ENCODE measurements around the gene BMP8A. TPM values are rescaled to one million over a fixed set of nuclear protein-coding genes. Genes with fewer than 3 reads are reported as not detected.
A peak's percentile ranks its signal among the peaks of the same experiment; 100 is the strongest.

Gene BMP8A
- total and polyA plus RNA-seq, 8 donors: not detected

GRCh38 chr1:39544327-39544726 is 52.9 kb downstream of the BMP8A start:
- no peaks in the 10 kb centered on the region for H3K9me3 ChIP-seq
- WGBS, 5 donors: 30 to 72% (median 51%) methylated on average over 4 of the region's 4 CpGs
- no peak for TF ChIP-seq POLR2A (IDR thresholded peaks at IDR 0.05)
- TF ChIP-seq EP300 (IDR thresholded peaks at IDR 0.05): no peak
- peak in 1 of 3 donors; percentile 55 for TF ChIP-seq POLR2AphosphoS5 (IDR thresholded peaks at IDR 0.05)
- no peak for TF ChIP-seq CTCF (IDR thresholded peaks at IDR 0.05)
- intact Hi-C loops (cut with DNase I; ENCODE audit: low total_unique reads): no loop called here
- H3K27ac ChIP-seq: no peak overlapping the region
- peaks cover 22 to 78% (median 68%) of the 10 kb centered on the region in 4 donors for H3K36me3 ChIP-seq
- DNase-seq: no peak
- no peak overlapping the region for H3K4me3 ChIP-seq
- peaks cover 0 to 12% (median 2%) of the 10 kb centered on the region in 4 donors for H3K4me1 ChIP-seq
- no peaks in the 10 kb centered on the region for H3K27me3 ChIP-seq

GRCh38 chr1:39545531-39545930 is 54.1 kb downstream of the BMP8A start:
- Histone ChIP-seq H3K27me3 (no peaks in the 10 kb centered on the region), H3K27ac (no peak overlapping the region), H3K4me1 (peaks cover 0 to 8% (median 0%) of the 10 kb centered on the region in 4 donors), H3K9me3 (no peaks in the 10 kb centered on the region), H3K4me3 (no peak overlapping the region), H3K36me3 (peaks cover 22 to 79% (median 66%) of the 10 kb centered on the region in 4 donors)
- TF ChIP-seq POLR2AphosphoS5 (IDR thresholded peaks at IDR 0.05) (no peak), POLR2A (IDR thresholded peaks at IDR 0.05) (no peak), CTCF (IDR thresholded peaks at IDR 0.05) (no peak), EP300 (IDR thresholded peaks at IDR 0.05) (no peak)
- intact Hi-C loops (cut with DNase I; ENCODE audit: low total_unique reads): no loop called here
- WGBS, 5 donors: 96 to 98% (median 96%) methylated on average over 9 of the region's 9 CpGs
- DNase-seq: no peak

- DNase-seq: no peak
- no peaks in the 10 kb centered on the region for H3K9me3 ChIP-seq
- intact Hi-C loops (cut with DNase I; ENCODE audit: low total_unique reads): no loop called here
- no peak overlapping the region for H3K27ac ChIP-seq
- no peaks in the 10 kb centered on the region for H3K27me3 ChIP-seq
- H3K4me1 ChIP-seq: peaks cover 0 to 10% (median 8%) of the 10 kb centered on the region in 4 donors
- peaks cover 4 to 69% (median 63%) of the 10 kb centered on the region in 4 donors for H3K36me3 ChIP-seq
- TF ChIP-seq POLR2A (IDR thresholded peaks at IDR 0.05): no peak
- no peak for TF ChIP-seq EP300 (IDR thresholded peaks at IDR 0.05)
- no peak for TF ChIP-seq CTCF (IDR thresholded peaks at IDR 0.05)
- TF ChIP-seq POLR2AphosphoS5 (IDR thresholded peaks at IDR 0.05): no peak
- H3K4me3 ChIP-seq: no peak overlapping the region
- WGBS, 5 donors: 84 to 93% (median 89%) methylated on average over 2 of the region's 2 CpGs
These were observed 62.8 kb downstream of the BMP8A start for GRCh38 chr1:39554277-39554676.

GRCh38 chr1:39561279-39561678 is 69.8 kb downstream of the BMP8A start:
- H3K36me3 ChIP-seq: peaks cover 70 to 83% (median 79%) of the 10 kb centered on the region in 4 donors
- WGBS, 5 donors: 36 to 64% (median 49%) methylated on average over 1 of the region's 1 CpG
- H3K27ac ChIP-seq: no peak overlapping the region
- H3K4me3 ChIP-seq: no peak overlapping the region
- no peaks in the 10 kb centered on the region for H3K27me3 ChIP-seq
- DNase-seq: no peak
- intact Hi-C loops (cut with DNase I; ENCODE audit: low total_unique reads): no loop called here
- TF ChIP-seq CTCF (IDR thresholded peaks at IDR 0.05): no peak
- no peak for TF ChIP-seq POLR2AphosphoS5 (IDR thresholded peaks at IDR 0.05)
- no peak for TF ChIP-seq POLR2A (IDR thresholded peaks at IDR 0.05)
- no peak for TF ChIP-seq EP300 (IDR thresholded peaks at IDR 0.05)
- H3K9me3 ChIP-seq: no peaks in the 10 kb centered on the region
- H3K4me1 ChIP-seq: peaks cover 0 to 23% (median 14%) of the 10 kb centered on the region in 4 donors
